Lower leg skin (tissue), 3 donors: Measurements from ENCODE around the gene CD207.

Experiments used
- CTCF ChIP-seq, 3 donors: fragments of 450-650 bp; IDR thresholded peaks; one replicate each; pipeline ENCODE4 v1.5.1; 2016; ENCODE audit warnings: antibody characterized with exemption in 3 of 3, mild to moderate bottlenecking in 3 of 3, moderate library complexity in 2 of 3
- POLR2A ChIP-seq, 2 donors: fragments of 450-650 bp; IDR thresholded peaks; one replicate each; pipeline ENCODE4 v1.6.1; 2016 to 2017; ENCODE audit warnings: antibody characterized with exemption in 2 of 2, mild to moderate bottlenecking in 1 of 2, moderate library complexity in 1 of 2

GRCh38 chr2:70790136-70790828 lies 45.3 kb downstream of the CD207 start, which contains the start of gene FIGLA:
- no peak for TF ChIP-seq CTCF (IDR thresholded peaks at IDR 0.05)
- no peak for TF ChIP-seq POLR2A (IDR thresholded peaks at IDR 0.05)
